GM21576 (cell line): Measurements from ENCODE around the gene LAMB4.

ENCODE experiments used
- ATAC-seq: cut with Tn5 transposase; IDR thresholded peaks from one replicate; pipeline ENCODE4 v1.9.1; 2021; ENCODE audit warnings: mild to moderate bottlenecking, moderate library complexity; ENCODE audit not compliant: unreplicated experiment

The LAMB4 gene

GRCh38 chr7:108142675-108143259 lies 12.6 kb upstream of the LAMB4 start:
- no peak for ATAC-seq

GRCh38 chr7:108142180-108142579 lies 12.0 kb upstream of the LAMB4 start:
- no peak for ATAC-seq

GRCh38 chr7:108140671-108141070 lies 10.5 kb upstream of the LAMB4 start:
- no peak for ATAC-seq

GRCh38 chr7:108138911-108139310 lies 8.8 kb upstream of the LAMB4 start:
- ATAC-seq: no peak

GRCh38 chr7:108137993-108138392 lies 7.8 kb upstream of the LAMB4 start:
- ATAC-seq: no peak

- no peak for ATAC-seq
Measured at GRCh38 chr7:108137040-108137439, 6.9 kb upstream of the LAMB4 start.

- peak; percentile 28 for ATAC-seq
Measured at GRCh38 chr7:108136191-108136688, 6.1 kb upstream of the LAMB4 start.

GRCh38 chr7:108135446-108136190 lies 5.5 kb upstream of the LAMB4 start:
- ATAC-seq: peak; percentile 97

GRCh38 chr7:108134486-108134885 lies 4.3 kb upstream of the LAMB4 start:
- ATAC-seq: no peak

- no peak for ATAC-seq
Measured at GRCh38 chr7:108132551-108133265, 2.5 kb upstream of the LAMB4 start.

GRCh38 chr7:108129018-108129965 lies 869 bp downstream of the LAMB4 start:
- no peak for ATAC-seq

GRCh38 chr7:108128514-108128913 lies 1.6 kb downstream of the LAMB4 start:
- no peak for ATAC-seq

- no peak for ATAC-seq
Measured at GRCh38 chr7:108127461-108127860, 2.7 kb downstream of the LAMB4 start.

- no peak for ATAC-seq
Measured at GRCh38 chr7:108124820-108125219, 5.3 kb downstream of the LAMB4 start.

GRCh38 chr7:108122181-108122580 lies 8.0 kb downstream of the LAMB4 start:
- ATAC-seq: no peak

- ATAC-seq: no peak
Measured at GRCh38 chr7:108120933-108121332, 9.2 kb downstream of the LAMB4 start.

- ATAC-seq: no peak
Measured at GRCh38 chr7:108120196-108120595, 10.0 kb downstream of the LAMB4 start.

- no peak for ATAC-seq
Measured at GRCh38 chr7:108118959-108119358, 11.2 kb downstream of the LAMB4 start.

- peak; percentile 84 for ATAC-seq
Measured at GRCh38 chr7:108114117-108114841, 15.9 kb downstream of the LAMB4 start.

- no peak for ATAC-seq
Measured at GRCh38 chr7:108112683-108113082, 17.5 kb downstream of the LAMB4 start.
